Measurements from ENCODE around the gene ATP5PB. TPM values are rescaled to one million over a fixed set of nuclear protein-coding genes. Genes with fewer than 3 reads are reported as not detected.

ATP5PB gene
- total and polyA plus RNA-seq, 4 donors = 143 to 257 (median 223) TPM

- Histone ChIP-seq H3K27me3 (ENCODE audit: control insufficient read depth in 4 of 4, insufficient read depth in 4 of 4, low read length in 3 of 4) (no peaks in the 10 kb centered on the region), H3K27ac (ENCODE audit: low read depth in 1 of 2, low read length in 2 of 2) (no peak overlapping the region), H3K9ac (ENCODE audit: low read depth in 1 of 2, low read length in 2 of 2) (no peak overlapping the region), H3K4me3 (ENCODE audit: low read depth in 1 of 3, low read length in 3 of 3) (no peak overlapping the region), H3K36me3 (ENCODE audit: control insufficient read depth in 4 of 4, insufficient read depth in 3 of 4, low read depth in 1 of 4, low read length in 3 of 4) (no peaks in the 10 kb centered on the region), H3K4me1 (ENCODE audit: control insufficient read depth in 4 of 4, insufficient read depth in 4 of 4, low read length in 3 of 4) (no peaks in the 10 kb centered on the region), H3K9me3 (ENCODE audit: control insufficient read depth in 4 of 4, low read length in 3 of 4) (no peaks in the 10 kb centered on the region)
- no peak for DNase-seq (ENCODE audit: low spot score)
- 96% methylated on average over 7 of the region's 7 CpGs for WGBS
- TF ChIP-seq HNF4A (conservative IDR thresholded peaks at IDR 0.05) = no peak
- no peak for TF ChIP-seq YY1 (IDR thresholded peaks at IDR 0.05)
- TF ChIP-seq, protein P1, sequence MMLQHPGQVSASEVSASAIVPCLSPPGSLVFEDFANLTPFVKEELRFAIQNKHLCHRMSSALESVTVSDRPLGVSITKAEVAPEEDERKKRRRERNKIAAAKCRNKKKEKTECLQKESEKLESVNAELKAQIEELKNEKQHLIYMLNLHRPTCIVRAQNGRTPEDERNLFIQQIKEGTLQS (IDR thresholded peaks at IDR 0.05) = no peak
Observed at GRCh38 chr1:111486431-111486830, 37.2 kb downstream of the ATP5PB start.

- TF ChIP-seq TAF1 (conservative IDR thresholded peaks at IDR 0.05) (no peak), EGR1 (IDR thresholded peaks at IDR 0.05; ENCODE audit: low read depth in 2 of 2) (no peak), ZBTB33 (IDR thresholded peaks at IDR 0.05) (no peak), SP1 (IDR thresholded peaks at IDR 0.05) (no peak)
- TF ChIP-seq, protein P2, sequence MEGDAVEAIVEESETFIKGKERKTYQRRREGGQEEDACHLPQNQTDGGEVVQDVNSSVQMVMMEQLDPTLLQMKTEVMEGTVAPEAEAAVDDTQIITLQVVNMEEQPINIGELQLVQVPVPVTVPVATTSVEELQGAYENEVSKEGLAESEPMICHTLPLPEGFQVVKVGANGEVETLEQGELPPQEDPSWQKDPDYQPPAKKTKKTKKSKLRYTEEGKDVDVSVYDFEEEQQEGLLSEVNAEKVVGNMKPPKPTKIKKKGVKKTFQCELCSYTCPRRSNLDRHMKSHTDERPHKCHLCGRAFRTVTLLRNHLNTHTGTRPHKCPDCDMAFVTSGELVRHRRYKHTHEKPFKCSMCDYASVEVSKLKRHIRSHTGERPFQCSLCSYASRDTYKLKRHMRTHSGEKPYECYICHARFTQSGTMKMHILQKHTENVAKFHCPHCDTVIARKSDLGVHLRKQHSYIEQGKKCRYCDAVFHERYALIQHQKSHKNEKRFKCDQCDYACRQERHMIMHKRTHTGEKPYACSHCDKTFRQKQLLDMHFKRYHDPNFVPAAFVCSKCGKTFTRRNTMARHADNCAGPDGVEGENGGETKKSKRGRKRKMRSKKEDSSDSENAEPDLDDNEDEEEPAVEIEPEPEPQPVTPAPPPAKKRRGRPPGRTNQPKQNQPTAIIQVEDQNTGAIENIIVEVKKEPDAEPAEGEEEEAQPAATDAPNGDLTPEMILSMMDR (IDR thresholded peaks at IDR 0.05; ENCODE audit: low read depth, low read length, missing input control) = no peak
- TF ChIP-seq, protein P1 (IDR thresholded peaks at IDR 0.05) = no peak
- TF ChIP-seq, protein P3, sequence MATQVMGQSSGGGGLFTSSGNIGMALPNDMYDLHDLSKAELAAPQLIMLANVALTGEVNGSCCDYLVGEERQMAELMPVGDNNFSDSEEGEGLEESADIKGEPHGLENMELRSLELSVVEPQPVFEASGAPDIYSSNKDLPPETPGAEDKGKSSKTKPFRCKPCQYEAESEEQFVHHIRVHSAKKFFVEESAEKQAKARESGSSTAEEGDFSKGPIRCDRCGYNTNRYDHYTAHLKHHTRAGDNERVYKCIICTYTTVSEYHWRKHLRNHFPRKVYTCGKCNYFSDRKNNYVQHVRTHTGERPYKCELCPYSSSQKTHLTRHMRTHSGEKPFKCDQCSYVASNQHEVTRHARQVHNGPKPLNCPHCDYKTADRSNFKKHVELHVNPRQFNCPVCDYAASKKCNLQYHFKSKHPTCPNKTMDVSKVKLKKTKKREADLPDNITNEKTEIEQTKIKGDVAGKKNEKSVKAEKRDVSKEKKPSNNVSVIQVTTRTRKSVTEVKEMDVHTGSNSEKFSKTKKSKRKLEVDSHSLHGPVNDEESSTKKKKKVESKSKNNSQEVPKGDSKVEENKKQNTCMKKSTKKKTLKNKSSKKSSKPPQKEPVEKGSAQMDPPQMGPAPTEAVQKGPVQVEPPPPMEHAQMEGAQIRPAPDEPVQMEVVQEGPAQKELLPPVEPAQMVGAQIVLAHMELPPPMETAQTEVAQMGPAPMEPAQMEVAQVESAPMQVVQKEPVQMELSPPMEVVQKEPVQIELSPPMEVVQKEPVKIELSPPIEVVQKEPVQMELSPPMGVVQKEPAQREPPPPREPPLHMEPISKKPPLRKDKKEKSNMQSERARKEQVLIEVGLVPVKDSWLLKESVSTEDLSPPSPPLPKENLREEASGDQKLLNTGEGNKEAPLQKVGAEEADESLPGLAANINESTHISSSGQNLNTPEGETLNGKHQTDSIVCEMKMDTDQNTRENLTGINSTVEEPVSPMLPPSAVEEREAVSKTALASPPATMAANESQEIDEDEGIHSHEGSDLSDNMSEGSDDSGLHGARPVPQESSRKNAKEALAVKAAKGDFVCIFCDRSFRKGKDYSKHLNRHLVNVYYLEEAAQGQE (IDR thresholded peaks at IDR 0.05) = no peak
- H3K4me3 ChIP-seq (ENCODE audit: low read depth in 1 of 3, low read length in 3 of 3) = no peak overlapping the region
- no peak overlapping the region for H3K27ac ChIP-seq (ENCODE audit: low read depth in 1 of 2, low read length in 2 of 2)
- H3K4me1 ChIP-seq (ENCODE audit: control insufficient read depth in 4 of 4, insufficient read depth in 4 of 4, low read length in 3 of 4) = no peaks in the 10 kb centered on the region
- no peaks in the 10 kb centered on the region for H3K36me3 ChIP-seq (ENCODE audit: control insufficient read depth in 4 of 4, insufficient read depth in 3 of 4, low read depth in 1 of 4, low read length in 3 of 4)
- no peaks in the 10 kb centered on the region for H3K9me3 ChIP-seq (ENCODE audit: control insufficient read depth in 4 of 4, low read length in 3 of 4)
- no peak for DNase-seq (ENCODE audit: low spot score)
- no peak overlapping the region for H3K9ac ChIP-seq (ENCODE audit: low read depth in 1 of 2, low read length in 2 of 2)
- WGBS = 86% methylated on average over 6 of the region's 6 CpGs
- H3K27me3 ChIP-seq (ENCODE audit: control insufficient read depth in 4 of 4, insufficient read depth in 4 of 4, low read length in 3 of 4) = no peaks in the 10 kb centered on the region
Observed at GRCh38 chr1:111487133-111487532, 37.9 kb downstream of the ATP5PB start.
